Lower lobe of right lung (tissue), 2 donors: Measurements from ENCODE around the gene LHB. TPM values are rescaled to one million over a fixed set of nuclear protein-coding genes. Genes with fewer than 3 reads are reported as not detected.

ENCODE experiments used
- ATAC-seq, 2 donors: fragments of 200-7000 bp; cut with Tn5 transposase; one replicate each; pipeline ENCODE4 v1.9.1; 2020 to 2022; ENCODE audit warnings: mild to moderate bottlenecking in 2 of 2, moderate library complexity in 2 of 2
- DNase-seq: peaks from one replicate; pipeline ENCODE4 v3.0.0-alpha.2; 2020
- H3K27ac ChIP-seq: fragments of 200-600 bp; one replicate; pipeline ENCODE4 v1.8.0; 2022
- H3K27me3 ChIP-seq: fragments of 200-600 bp; one replicate; pipeline ENCODE4 v1.8.0; 2022; ENCODE audit warnings: low read depth
- H3K36me3 ChIP-seq: fragments of 200-600 bp; one replicate; pipeline ENCODE4 v1.8.0; 2022; ENCODE audit warnings: mild to moderate bottlenecking
- H3K4me1 ChIP-seq: fragments of 200-600 bp; one replicate; pipeline ENCODE4 v1.8.0; 2022
- H3K4me3 ChIP-seq: fragments of 200-600 bp; one replicate; pipeline ENCODE4 v1.8.0; 2022; ENCODE audit warnings: mild to moderate bottlenecking
- H3K9me3 ChIP-seq: fragments of 200-600 bp; one replicate; pipeline ENCODE4 v1.8.0; 2022
- intact Hi-C: fragments of 100-400 bp; cut with DNase I; formaldehyde crosslinking; loops from one replicate; pipeline ENCODE4 v1.11.0; 2022
- total RNA-seq: library from RNA; stranded (reverse); fragmentation: NEBNext Ultra II Directional; extraction: Animal tissue kit (Norgen Biotek cat#: 25700); gene quantifications from one replicate; pipeline ENCODE4 v1.2.1, GENCODE V29; 2021
- TF ChIP-seq, protein P1 (sequence below): fragments of 200-600 bp; IDR thresholded peaks from one replicate; pipeline ENCODE4 v1.8.0; 2022; ENCODE audit warnings: antibody characterized with exemption, mild to moderate bottlenecking
- donor health status: DM: no; HTN: yes; CAD: no; lungs with severe emphysema.

Gene LHB
- total RNA-seq, 1 donor from 2014 or later: not detected

DNA sequence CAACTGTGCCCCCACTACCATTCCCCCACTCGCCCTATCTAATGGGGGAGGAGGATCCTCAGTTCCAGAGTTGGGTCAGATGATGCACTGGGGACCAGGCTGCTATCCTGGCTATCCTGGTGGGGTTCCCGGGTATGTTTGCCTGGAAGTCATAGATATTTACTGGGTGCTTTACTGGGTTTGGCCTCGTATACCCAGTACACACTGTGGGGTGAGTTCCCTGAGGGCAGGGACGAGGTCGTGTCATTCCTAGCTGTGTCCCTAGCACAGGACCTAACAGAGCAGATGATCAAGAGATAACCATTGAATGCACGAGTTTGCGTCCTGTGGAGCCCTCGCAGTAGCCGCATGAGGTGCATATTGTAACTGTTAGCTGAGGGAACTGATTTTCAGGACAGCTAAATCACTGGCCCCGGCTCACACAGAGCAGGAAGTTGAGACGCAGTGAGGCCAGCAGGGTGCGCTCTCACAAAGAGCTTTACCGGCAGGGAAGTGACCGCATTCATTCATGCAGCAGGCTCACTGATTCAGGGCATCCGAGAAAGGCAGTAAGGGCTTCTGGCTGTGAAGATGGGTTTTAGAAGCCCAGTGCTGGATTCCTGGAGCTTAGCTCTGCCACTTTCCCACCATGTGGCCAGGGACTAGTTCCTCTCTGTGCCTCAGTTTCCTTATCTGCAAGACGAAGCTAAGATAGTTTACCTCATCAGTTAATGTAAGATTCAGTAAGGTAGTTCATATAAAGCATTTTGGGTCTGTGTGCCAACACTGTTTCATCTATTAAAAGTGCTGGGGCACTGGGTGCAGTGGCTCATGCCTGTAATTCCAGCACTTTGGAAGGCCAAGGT is 17.2 kb downstream of the LHB start:
- intact Hi-C loops: no loop called here
- TF ChIP-seq, protein P1, sequence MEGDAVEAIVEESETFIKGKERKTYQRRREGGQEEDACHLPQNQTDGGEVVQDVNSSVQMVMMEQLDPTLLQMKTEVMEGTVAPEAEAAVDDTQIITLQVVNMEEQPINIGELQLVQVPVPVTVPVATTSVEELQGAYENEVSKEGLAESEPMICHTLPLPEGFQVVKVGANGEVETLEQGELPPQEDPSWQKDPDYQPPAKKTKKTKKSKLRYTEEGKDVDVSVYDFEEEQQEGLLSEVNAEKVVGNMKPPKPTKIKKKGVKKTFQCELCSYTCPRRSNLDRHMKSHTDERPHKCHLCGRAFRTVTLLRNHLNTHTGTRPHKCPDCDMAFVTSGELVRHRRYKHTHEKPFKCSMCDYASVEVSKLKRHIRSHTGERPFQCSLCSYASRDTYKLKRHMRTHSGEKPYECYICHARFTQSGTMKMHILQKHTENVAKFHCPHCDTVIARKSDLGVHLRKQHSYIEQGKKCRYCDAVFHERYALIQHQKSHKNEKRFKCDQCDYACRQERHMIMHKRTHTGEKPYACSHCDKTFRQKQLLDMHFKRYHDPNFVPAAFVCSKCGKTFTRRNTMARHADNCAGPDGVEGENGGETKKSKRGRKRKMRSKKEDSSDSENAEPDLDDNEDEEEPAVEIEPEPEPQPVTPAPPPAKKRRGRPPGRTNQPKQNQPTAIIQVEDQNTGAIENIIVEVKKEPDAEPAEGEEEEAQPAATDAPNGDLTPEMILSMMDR: peak; percentile 67
- DNase-seq: peak; percentile 75
- Histone ChIP-seq H3K9me3 (no peaks in the 10 kb centered on the region), H3K27ac (no peak overlapping the region), H3K27me3 (no peaks in the 10 kb centered on the region), H3K4me3 (no peak overlapping the region), H3K36me3 (peaks cover 27% of the 10 kb centered on the region), H3K4me1 (peaks cover 4% of the 10 kb centered on the region)
- peak; percentile 69 to 70 for ATAC-seq

DNA sequence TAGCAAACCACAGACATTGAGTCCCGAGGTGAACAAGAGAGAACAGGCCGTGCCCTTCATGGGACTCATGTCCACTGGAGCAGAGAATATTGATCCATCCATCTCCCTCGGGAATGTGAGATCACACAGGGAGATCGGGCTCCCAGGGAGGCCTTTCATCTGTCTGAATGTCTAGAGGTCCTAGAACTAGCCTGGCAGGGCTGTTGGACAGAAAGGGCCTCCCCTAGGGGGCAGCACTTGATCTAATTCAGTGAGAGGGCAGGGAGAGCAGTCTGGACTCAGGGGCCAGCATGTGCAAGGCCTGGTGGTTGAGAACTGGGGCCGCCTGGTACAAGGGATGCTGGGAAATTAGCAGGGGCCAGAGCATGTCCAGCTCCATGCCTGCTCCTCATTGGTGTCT is 18.9 kb downstream of the LHB start:
- intact Hi-C loops: no loop called here
- no peak overlapping the region for H3K4me3 ChIP-seq
- H3K4me1 ChIP-seq: peaks cover 12% of the 10 kb centered on the region
- no peaks in the 10 kb centered on the region for H3K9me3 ChIP-seq
- ATAC-seq: no peak
- peak; percentile 57 for DNase-seq
- peaks cover 10% of the 10 kb centered on the region for H3K36me3 ChIP-seq
- no peak overlapping the region for H3K27ac ChIP-seq
- TF ChIP-seq, protein P1: peak; percentile 42
- no peaks in the 10 kb centered on the region for H3K27me3 ChIP-seq

DNA sequence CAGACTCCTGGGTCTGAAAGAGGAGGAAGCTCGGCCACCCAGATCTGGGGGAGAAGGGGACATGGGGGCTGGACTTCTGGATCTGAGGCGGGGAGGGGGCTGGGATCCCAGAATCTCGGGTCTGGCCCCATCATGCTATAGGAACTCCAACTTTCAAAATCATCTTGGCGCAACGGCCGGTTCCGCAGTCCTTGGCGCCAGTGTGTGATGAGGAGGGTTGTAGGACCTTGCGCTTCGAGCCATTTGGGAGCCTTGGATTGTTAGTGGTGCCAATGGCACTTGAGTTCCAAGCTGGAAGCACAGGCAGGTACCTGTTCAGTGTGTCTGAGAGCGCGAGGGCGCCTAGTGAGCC is 22.9 kb downstream of the LHB start:
- Histone ChIP-seq H3K4me3 (peak overlapping the region; percentile 69), H3K4me1 (peaks cover 31% of the 10 kb centered on the region), H3K27ac (peak overlapping the region; percentile 91), H3K9me3 (no peaks in the 10 kb centered on the region), H3K36me3 (peaks cover 10% of the 10 kb centered on the region), H3K27me3 (no peaks in the 10 kb centered on the region)
- TF ChIP-seq, protein P1: no peak
- no peak for DNase-seq
- intact Hi-C loops: no loop called here
- no peak for ATAC-seq

DNA sequence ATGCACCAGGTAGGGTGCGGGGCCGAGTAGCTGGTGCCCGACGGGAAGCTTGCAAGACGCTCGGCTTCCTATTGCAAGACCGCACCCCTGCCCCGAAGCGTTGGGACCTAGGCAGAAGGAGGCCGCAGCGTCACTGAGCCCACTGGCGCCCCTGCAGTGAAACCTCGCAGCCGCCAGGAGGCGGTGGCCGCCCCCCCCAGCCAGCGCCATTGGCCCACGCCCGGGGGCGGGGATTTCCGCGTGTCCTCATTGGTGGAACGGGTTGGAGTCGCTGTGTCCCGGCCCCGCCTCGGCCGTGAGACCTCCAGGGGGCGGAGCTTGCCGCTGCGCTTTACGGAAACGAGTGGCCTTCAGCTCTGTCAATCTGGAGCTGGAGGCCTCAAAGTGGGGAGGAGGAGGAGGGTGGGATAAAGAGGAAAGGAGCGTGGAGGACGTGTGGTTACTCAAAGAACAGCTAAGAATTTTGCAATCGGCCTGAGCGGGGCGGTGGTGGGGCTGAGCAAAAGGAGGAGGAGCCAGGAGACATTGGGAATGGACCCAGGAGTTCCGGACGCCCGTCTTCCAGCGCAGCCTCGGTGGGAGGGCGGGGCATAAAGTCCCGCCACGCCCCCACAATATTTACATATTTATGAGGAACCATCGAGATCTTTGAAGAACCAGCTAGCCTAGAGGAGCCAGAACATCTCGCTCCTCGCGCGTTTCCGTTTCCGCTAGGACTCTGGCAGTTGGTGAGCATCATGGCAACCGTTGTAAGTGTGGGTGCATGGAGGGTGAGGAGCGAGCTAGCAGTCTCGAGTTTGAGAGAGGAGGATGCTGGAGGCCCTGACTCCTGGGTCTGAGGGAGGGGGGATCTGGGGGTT is 23.5 kb downstream of the LHB start, which contains the start of the genes GYS1 and RUVBL2:
Gene GYS1 (minus strand): TSS at position 135 of the 860 bp plus-strand sequence. CDS start 197 bp downstream, outside the sequence.
Gene RUVBL2 (plus strand): TSS at position 713 of the 860 bp plus-strand sequence. CDS start 25 bp downstream, at position 738.
- Histone ChIP-seq H3K4me1 (peaks cover 31% of the 10 kb centered on the region), H3K36me3 (peaks cover 16% of the 10 kb centered on the region), H3K9me3 (no peaks in the 10 kb centered on the region), H3K27me3 (no peaks in the 10 kb centered on the region), H3K4me3 (peak within 1 kb of the TSS; percentile 69), H3K27ac (peak within 1 kb of the TSS; percentile 91)
- TF ChIP-seq, protein P1: peak; percentile 98
- peak; percentile 97 for ATAC-seq
- intact Hi-C loops: no loop called here
- DNase-seq: peak; percentile 100

DNA sequence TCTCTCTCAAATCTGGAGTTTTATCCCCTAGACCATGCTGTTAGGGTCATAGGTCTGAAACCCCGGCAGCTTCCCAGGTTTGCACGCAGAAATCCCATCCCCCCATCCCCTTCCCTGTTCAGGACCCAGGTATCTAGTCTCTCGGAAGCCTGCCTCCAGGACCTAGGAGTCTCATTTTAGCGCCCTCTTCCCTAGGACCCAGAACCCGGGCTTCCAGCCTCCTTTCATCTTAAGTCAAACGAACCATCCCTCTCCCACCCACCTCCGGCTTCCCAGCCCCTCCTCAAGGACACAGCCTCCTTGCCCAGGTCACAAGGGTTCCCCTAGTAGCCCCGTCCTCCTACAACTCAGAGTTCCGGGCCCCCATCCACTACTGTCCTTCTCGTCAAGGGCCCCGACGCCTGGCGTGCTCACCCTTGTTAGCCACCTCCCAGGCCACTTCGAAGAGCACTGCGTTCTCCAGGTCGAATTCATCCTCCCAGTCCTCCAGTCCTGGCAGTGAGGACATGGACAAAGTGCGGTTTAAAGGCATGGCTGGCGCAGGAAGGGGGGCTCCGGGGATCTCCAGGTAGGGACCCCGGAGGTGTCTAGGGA is 24.2 kb downstream of the LHB start:
- peak; percentile 10 to 24 for ATAC-seq
- H3K4me1 ChIP-seq: peaks cover 31% of the 10 kb centered on the region
- no peak for DNase-seq
- peaks cover 23% of the 10 kb centered on the region for H3K36me3 ChIP-seq
- H3K27ac ChIP-seq: peak overlapping the region; percentile 91
- TF ChIP-seq, protein P1: no peak
- intact Hi-C loops: no loop called here
- H3K4me3 ChIP-seq: peak overlapping the region; percentile 69
- H3K27me3 ChIP-seq: no peaks in the 10 kb centered on the region
- H3K9me3 ChIP-seq: no peaks in the 10 kb centered on the region
